Measurements from ENCODE around the gene LGMN.
"Not testable (repeated sequence)": the region's sequence is repeated elsewhere in the genome, so short reads cannot be mapped to it uniquely, and the experiment has no call there.

Gene LGMN

DNA sequence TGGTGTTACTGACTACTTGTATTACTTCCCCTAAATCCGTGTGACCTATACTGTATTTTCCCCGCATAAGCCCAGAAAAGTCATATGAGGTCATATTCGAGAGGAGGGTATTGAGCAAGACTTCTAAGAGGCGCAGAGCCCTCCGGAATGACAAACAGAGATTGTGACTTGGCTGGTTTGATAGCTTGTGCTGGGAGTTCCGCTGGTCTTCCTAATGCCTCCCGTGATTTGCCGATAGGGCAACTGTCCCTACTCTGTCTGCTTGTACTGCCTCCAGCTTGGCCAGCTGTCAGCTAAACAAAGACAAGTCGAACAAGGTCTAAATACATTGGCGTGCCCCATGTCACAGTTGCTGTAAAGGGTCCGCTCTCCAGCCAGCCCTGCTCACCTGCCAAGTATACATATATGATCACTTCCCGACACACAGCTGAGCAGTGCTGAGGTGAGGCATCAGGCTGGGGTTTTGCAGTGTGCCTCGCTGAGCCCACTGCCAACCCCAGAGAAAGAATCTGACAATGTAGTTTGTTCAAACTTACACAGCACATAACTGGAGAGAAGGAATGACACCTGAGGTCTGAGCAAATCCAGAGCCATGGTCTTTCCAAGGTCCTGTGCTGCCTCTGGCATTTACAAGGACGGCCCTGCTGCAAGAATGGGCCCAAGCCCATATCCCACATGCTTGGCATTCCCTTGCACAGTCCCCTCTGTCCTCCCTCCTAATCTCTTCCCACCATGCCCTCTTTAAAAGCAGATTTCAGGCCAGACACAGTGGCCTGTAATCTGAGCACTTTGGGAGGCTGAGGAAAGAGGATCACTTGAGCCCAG is 23.7 kb downstream of the LGMN start:
- DNase-seq (ENCODE audit: low spot score in 2 of 2), result no peak
- Mint-ChIP-seq H3K4me3 (no peak overlapping the region), H3K36me3 (peaks cover 5% of the 10 kb centered on the region), H3K9me3 (no peaks in the 10 kb centered on the region), H3K27ac (no peak overlapping the region), H3K4me1 (peaks cover 29% of the 10 kb centered on the region)
- no peak for ATAC-seq

GRCh38 chr14:92719890-92720323 is 28.5 kb downstream of the LGMN start:
- no peak overlapping the region for H3K27ac Mint-ChIP-seq
- H3K9me3 Mint-ChIP-seq, result no peaks in the 10 kb centered on the region
- H3K36me3 Mint-ChIP-seq, result no peaks in the 10 kb centered on the region
- H3K4me1 Mint-ChIP-seq, result peaks cover 8% of the 10 kb centered on the region
- no peak overlapping the region for H3K4me3 Mint-ChIP-seq
- DNase-seq (ENCODE audit: low spot score in 2 of 2) (no peak), ATAC-seq (no peak)

GRCh38 chr14:92719421-92719820 is 29.0 kb downstream of the LGMN start:
- Mint-ChIP-seq H3K27ac (no peak overlapping the region), H3K9me3 (no peaks in the 10 kb centered on the region), H3K4me3 (no peak overlapping the region), H3K4me1 (peaks cover 8% of the 10 kb centered on the region), H3K36me3 (no peaks in the 10 kb centered on the region)
- DNase-seq (ENCODE audit: low spot score in 2 of 2) (no peak), ATAC-seq (no peak)

DNA sequence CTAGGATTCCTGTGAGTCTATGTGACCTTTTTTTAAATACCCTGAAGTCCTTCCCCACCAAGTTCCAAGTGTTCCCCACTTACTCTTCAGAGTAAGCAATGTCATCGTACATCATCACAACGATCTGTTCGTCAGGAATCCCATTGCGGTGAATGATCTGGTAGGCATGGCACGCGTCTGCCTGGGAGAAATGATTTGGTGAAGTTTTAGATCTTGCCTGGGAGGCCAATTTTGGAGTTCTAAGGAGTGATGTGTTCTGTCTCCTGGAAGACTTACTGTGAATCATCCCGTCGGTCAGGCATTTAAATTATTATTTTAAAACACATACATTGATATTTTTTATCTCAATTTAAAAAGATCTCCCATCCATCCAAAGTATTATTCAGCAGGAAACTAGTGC is 29.8 kb downstream of the LGMN start:
- ATAC-seq (no peak), DNase-seq (ENCODE audit: low spot score in 2 of 2) (no peak)
- Mint-ChIP-seq H3K27ac (no peak overlapping the region), H3K4me1 (peaks cover 8% of the 10 kb centered on the region), H3K4me3 (no peak overlapping the region), H3K9me3 (no peaks in the 10 kb centered on the region), H3K36me3 (no peaks in the 10 kb centered on the region)

- Mint-ChIP-seq H3K27ac (peak overlapping the region; percentile 23), H3K36me3 (no peaks in the 10 kb centered on the region), H3K9me3 (no peaks in the 10 kb centered on the region), H3K4me3 (peak overlapping the region; percentile 1), H3K4me1 (peaks cover 8% of the 10 kb centered on the region)
- ATAC-seq, result peak; percentile 92
- DNase-seq (ENCODE audit: low spot score in 2 of 2), result peak in 1 of 2 donors; percentile 55
Observed at GRCh38 chr14:92717571-92718042, 30.8 kb downstream of the LGMN start.

DNA sequence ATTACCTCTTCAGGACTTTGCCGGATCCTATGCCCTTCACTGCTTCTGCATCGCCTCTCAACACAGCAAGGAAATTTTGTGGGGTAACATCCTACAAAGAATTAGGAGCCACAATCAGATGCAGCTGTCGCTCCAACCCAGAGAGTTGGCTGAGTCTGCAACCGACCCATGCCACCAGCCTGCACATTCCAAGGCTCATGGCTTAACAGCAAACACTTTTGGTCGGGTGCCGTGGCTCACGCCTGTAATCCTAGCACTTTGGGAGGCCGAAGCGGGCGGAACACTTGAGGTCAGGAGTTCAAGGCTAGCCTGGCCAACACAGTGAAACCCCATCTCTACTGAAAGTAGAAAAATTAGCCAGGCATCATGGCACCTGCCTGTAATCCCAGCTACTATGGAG is 32.3 kb downstream of the LGMN start:
- no peak overlapping the region for H3K27ac Mint-ChIP-seq
- DNase-seq (ENCODE audit: low spot score in 2 of 2) (no peak), ATAC-seq (no peak)
- no peaks in the 10 kb centered on the region for H3K9me3 Mint-ChIP-seq
- peaks cover 8% of the 10 kb centered on the region for H3K4me1 Mint-ChIP-seq
- H3K36me3 Mint-ChIP-seq, result no peaks in the 10 kb centered on the region
- H3K4me3 Mint-ChIP-seq, result no peak overlapping the region

DNA sequence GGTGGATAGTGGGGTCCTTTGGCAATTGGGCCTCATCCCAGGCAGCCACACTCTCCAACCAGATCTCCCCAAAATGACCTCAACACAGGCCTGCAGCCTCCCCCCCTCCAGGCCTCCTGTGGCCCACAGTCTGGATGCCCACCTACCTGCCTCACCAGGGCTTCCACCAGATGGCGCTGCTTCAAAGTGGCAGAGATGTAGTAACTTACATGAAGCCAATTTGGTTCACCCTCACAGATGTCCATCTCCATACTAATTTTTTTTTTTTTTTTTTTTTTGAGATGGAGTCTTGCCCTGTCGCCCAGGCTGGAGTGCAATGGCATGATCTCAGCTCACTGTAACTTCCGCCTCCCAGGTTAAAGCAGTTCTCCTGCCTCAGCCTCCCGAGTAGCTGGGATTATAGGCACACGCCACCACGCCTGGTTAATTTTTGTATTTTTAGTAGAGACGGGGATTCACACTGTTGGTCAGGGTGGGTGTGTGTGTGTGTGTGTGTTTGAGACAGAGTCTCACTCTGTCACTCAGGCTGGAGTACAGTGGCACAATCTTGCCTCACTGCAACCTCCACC is 33.6 kb downstream of the LGMN start:
- H3K27ac Mint-ChIP-seq, H3K4me1 Mint-ChIP-seq, H3K9me3 Mint-ChIP-seq, H3K36me3 Mint-ChIP-seq, H3K4me3 Mint-ChIP-seq: not testable (repeated sequence)
- ATAC-seq (peak; percentile 83), DNase-seq (ENCODE audit: low spot score in 2 of 2) (peak; percentile 81 to 92)

DNA sequence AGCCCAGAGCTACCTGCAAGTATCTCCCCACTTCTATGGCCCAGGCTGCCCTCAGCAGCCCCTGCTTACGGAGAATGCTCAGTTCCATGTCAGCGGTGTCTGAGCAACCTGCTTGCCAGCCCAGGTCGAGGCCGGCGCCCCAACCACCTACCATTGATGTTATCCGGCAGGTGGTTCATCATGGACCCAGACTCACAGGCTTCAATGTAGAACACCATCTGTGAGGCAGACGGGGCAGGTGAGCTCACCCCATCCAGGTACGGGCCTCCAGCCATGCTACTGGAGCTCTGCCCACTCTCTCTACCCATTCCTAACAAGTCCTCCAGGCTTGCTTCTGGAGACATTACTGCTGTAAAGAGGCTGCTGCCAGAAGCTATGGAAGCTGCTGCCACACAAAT is 35.8 kb downstream of the LGMN start:
- Mint-ChIP-seq H3K4me1 (peaks cover 4% of the 10 kb centered on the region), H3K36me3 (no peaks in the 10 kb centered on the region), H3K9me3 (no peaks in the 10 kb centered on the region), H3K27ac (no peak overlapping the region), H3K4me3 (no peak overlapping the region)
- DNase-seq (ENCODE audit: low spot score in 2 of 2), result no peak
- ATAC-seq, result no peak

GRCh38 chr14:92711976-92712653 is 36.3 kb downstream of the LGMN start:
- Mint-ChIP-seq H3K27ac (no peak overlapping the region), H3K36me3 (no peaks in the 10 kb centered on the region), H3K4me3 (no peak overlapping the region), H3K9me3 (no peaks in the 10 kb centered on the region), H3K4me1 (no peaks in the 10 kb centered on the region)
- no peak for ATAC-seq
- DNase-seq (ENCODE audit: low spot score in 2 of 2), result no peak

DNA sequence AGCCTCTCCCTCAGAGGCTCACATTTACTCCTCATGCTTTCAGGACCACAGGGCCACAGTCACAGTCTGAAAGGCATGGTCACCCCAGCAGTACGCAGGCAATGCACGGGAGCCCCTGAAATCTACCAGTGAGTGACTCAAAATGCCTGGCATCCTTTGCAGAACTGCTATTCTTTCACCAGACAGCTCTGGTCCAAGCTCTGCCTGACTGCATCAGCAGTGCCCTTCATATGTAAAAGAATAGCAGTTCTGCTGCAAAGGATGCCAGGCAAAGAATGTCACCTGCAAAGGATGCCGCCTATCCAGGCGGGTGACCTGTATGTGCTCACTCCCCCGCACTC is 38.5 kb downstream of the LGMN start:
- H3K36me3 Mint-ChIP-seq, result no peaks in the 10 kb centered on the region
- no peaks in the 10 kb centered on the region for H3K9me3 Mint-ChIP-seq
- H3K4me3 Mint-ChIP-seq, result no peak overlapping the region
- peaks cover 2% of the 10 kb centered on the region for H3K4me1 Mint-ChIP-seq
- ATAC-seq (no peak), DNase-seq (ENCODE audit: low spot score in 2 of 2) (no peak)
- no peak overlapping the region for H3K27ac Mint-ChIP-seq

DNA sequence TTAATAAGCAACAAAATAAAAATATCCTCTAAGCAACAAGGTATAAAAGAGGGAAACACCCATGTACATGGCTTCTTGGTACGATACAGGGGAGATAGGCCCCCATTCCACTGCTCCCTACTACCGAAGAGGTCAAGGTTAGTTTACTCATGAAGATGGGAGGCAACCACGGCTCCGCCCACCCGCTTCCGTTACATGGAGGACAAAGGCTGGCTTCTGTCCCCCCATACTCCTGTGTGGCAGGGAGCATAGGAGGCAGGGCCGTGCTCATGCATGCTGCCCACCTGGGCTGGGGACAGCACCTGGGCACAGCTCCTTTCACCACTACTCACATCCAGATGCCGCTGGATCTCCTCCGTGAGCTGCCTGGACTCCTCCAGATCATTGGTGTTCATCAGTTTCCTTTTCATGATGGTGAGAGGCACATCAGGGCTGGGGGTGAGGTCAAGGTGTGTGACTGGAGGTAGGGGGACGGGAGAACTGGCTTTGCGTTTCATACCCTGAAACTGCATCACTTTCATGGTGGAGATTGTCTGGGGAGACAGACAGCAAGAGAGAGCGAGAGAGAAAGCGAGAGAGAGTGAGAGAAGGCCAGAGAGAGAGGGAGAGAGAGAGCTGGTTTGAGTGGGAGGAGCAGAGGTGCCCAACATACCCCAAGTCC is 39.0 kb downstream of the LGMN start:
- DNase-seq (ENCODE audit: low spot score in 2 of 2) (no peak), ATAC-seq (no peak)
- no peak overlapping the region for H3K4me3 Mint-ChIP-seq
- no peak overlapping the region for H3K27ac Mint-ChIP-seq
- H3K36me3 Mint-ChIP-seq, result no peaks in the 10 kb centered on the region
- peaks cover 7% of the 10 kb centered on the region for H3K4me1 Mint-ChIP-seq
- H3K9me3 Mint-ChIP-seq, result no peaks in the 10 kb centered on the region

GRCh38 chr14:92706386-92706785 is 42.0 kb downstream of the LGMN start:
- no peak for ATAC-seq
- Mint-ChIP-seq H3K36me3 (no peaks in the 10 kb centered on the region), H3K27ac (no peak overlapping the region), H3K4me1 (peaks cover 7% of the 10 kb centered on the region), H3K9me3 (no peaks in the 10 kb centered on the region), H3K4me3 (no peak overlapping the region)
- no peak for DNase-seq (ENCODE audit: low spot score in 2 of 2)

- Mint-ChIP-seq H3K27ac (no peak overlapping the region), H3K4me1 (peaks cover 7% of the 10 kb centered on the region), H3K36me3 (no peaks in the 10 kb centered on the region), H3K9me3 (no peaks in the 10 kb centered on the region), H3K4me3 (no peak overlapping the region)
- DNase-seq (ENCODE audit: low spot score in 2 of 2) (no peak), ATAC-seq (no peak)
Observed at GRCh38 chr14:92704821-92705220, 43.6 kb downstream of the LGMN start.

GRCh38 chr14:92704036-92704804 is 44.2 kb downstream of the LGMN start:
- H3K9me3 Mint-ChIP-seq, result no peaks in the 10 kb centered on the region
- ATAC-seq, result peak; percentile 80
- H3K4me3 Mint-ChIP-seq, result no peak overlapping the region
- DNase-seq (ENCODE audit: low spot score in 2 of 2), result no peak
- peaks cover 7% of the 10 kb centered on the region for H3K4me1 Mint-ChIP-seq
- H3K27ac Mint-ChIP-seq, result no peak overlapping the region
- no peaks in the 10 kb centered on the region for H3K36me3 Mint-ChIP-seq

DNA sequence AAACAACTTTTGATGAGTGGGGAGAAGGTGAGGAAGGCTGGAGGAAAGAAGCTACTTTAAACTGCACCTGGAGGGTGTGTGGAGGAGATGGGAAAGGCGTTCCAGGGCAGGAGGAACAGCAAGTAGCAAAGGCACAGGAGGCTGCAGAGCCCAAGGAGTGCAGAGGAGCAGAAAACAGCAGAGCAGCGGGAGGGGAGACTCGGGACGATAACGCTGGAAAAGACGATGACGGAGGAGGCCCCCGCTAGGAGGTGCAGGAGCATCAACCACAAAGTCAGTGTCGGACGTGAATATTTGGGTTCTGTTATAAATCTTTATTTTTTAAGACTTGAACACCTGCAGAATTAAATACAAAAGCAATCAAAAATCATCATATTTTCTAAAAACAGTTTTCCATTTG is 44.9 kb downstream of the LGMN start:
- no peak overlapping the region for H3K4me3 Mint-ChIP-seq
- no peak overlapping the region for H3K27ac Mint-ChIP-seq
- no peaks in the 10 kb centered on the region for H3K36me3 Mint-ChIP-seq
- ATAC-seq, result no peak
- H3K9me3 Mint-ChIP-seq, result no peaks in the 10 kb centered on the region
- no peak for DNase-seq (ENCODE audit: low spot score in 2 of 2)
- H3K4me1 Mint-ChIP-seq, result peaks cover 7% of the 10 kb centered on the region
